ENCODE results near the gene MUC6.

Gene MUC6

DNA sequence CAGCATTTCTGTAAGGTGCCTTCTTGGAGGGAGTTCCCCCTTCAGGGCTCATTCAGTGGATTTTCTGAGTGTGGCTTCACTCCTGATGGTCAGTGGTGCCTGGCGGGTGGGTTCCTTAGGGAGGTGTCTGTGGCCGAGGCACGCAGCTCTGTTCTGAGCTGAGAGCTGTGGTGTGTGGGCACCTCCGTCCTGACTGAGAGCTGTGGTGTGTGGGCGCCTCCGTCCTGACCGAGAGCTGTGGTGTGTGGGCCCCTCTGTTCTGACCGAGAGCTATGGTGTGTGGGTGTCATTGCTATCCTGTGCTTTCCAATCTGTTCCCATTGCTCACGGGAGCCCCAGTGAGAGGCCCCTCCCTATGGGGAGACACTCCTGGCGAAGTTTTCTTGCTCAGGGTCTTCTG lies 39.8 kb downstream of the MUC6 start:
- H3K36me3 Mint-ChIP-seq, result peaks cover 36% of the 10 kb centered on the region
- no peak overlapping the region for H3K27ac Mint-ChIP-seq
- H3K27me3 Mint-ChIP-seq, result no peaks in the 10 kb centered on the region
- H3K4me3 Mint-ChIP-seq, result no peak overlapping the region
- peaks cover 6% of the 10 kb centered on the region for H3K9me3 Mint-ChIP-seq
- DNase-seq, result no peak
- CTCF ChIA-PET, result no interaction called here
- peaks cover 8% of the 10 kb centered on the region for H3K4me1 Mint-ChIP-seq

DNA sequence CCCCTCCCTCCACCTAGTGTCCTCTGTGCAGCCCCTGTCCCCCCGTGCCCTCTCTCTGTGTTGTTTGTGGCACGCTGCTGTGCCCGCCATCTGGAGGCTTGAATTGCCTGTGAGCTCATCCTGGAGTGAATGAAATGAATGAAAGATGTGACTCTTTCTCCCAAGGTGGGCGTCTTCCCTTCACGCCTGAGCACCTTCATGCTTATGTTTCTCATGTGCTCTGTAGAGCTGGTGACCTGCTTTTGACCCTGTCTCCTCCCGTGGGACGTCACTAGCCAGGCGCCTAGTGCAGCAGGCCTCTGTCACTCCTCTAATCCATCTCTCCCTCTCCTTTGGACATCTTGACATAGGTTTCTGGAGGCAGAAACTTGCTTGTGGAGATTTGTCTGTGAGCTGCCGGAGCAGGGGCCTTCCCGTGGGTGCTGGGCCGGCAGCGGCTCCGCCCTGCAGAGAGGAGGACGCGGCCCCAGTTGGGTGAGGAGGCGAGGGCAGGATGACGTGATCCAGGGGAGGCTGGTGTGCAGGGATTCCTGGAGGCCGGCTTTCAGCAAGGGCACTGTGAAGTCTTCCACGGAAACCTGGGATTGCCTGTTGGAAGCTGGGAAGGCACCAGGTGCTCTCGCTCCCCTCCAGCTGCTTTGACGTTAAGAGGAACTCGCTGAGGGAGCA lies 40.6 kb downstream of the MUC6 start:
- peak overlapping the region; percentile 78 for H3K27ac Mint-ChIP-seq
- peaks cover 32% of the 10 kb centered on the region for H3K36me3 Mint-ChIP-seq
- DNase-seq, result no peak
- H3K9me3 Mint-ChIP-seq, result peaks cover 6% of the 10 kb centered on the region
- no peaks in the 10 kb centered on the region for H3K27me3 Mint-ChIP-seq
- no peak overlapping the region for H3K4me3 Mint-ChIP-seq
- CTCF ChIA-PET, result no interaction called here
- peaks cover 8% of the 10 kb centered on the region for H3K4me1 Mint-ChIP-seq

DNA sequence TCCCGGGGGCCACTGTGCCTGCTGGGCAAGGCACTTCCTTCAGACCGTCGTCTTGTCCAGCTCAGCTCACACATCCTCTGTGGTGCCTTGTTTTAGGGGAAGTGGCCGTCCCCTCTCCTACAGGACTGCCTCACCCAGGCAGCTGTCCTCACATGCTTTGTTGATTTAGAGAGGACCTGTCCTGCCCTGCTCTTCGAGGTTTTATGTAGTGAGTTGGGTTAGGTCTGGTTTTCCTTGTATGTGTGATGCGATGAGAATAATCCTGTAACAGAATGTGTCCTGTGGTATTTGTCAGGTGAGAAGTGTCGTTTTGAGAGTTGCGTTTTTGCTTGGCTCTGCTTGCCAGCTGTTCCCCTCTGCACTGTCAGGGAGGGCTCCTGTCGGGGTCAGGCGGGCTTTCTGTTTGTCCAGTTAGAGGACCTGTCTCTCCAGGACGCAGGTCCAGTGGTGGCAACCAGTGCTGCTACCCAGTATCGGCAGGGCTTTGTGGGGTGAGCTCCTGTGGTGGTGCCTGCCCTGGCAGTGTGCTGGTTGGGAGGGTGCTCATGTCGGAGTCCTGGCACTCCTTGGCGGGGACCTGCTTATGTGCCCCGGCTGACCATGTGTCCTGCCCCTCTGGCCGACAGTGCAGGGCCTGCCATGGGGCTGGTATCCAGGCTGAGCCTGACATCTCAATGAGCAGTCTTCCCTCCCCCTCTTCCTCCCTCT lies 41.3 kb downstream of the MUC6 start:
- no peak for DNase-seq
- no peak overlapping the region for H3K4me3 Mint-ChIP-seq
- CTCF ChIA-PET, result interaction anchor here (0.6 kb wide), 1 partner anchor 74 kb away, joined by 3 read pairs; no protein-coding TSS in a partner anchor
- peaks cover 8% of the 10 kb centered on the region for H3K4me1 Mint-ChIP-seq
- peaks cover 6% of the 10 kb centered on the region for H3K9me3 Mint-ChIP-seq
- H3K27me3 Mint-ChIP-seq, result no peaks in the 10 kb centered on the region
- H3K36me3 Mint-ChIP-seq, result peaks cover 30% of the 10 kb centered on the region
- H3K27ac Mint-ChIP-seq, result peak overlapping the region; percentile 78

DNA sequence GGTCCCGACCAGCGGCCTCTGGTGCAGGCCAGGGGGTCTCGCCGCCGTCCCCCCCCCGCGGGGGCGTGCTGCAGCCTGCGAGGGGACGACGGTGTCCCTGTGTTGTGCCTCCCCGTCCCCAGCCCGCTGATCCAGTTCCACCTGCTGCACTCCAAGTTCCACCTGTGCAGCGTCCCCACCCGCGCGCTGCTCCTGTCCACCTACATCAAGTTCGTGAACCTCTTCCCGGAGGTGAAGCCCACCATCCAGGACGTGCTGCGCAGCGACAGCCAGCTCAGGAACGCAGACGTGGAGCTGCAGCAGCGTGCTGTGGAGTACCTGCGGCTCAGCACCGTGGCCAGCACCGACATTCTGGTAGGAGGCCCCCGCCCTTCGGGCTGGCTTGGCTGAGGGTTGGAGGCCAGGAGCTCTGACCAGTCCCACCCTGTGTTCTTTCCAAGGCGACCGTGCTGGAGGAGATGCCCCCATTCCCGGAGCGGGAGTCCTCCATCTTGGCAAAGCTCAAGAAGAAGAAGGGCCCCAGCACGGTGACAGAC lies 42.8 kb downstream of the MUC6 start:
- CTCF ChIA-PET, result no interaction called here
- Mint-ChIP-seq H3K4me3 (no peak overlapping the region), H3K4me1 (peaks cover 8% of the 10 kb centered on the region), H3K27me3 (no peaks in the 10 kb centered on the region), H3K9me3 (peaks cover 6% of the 10 kb centered on the region), H3K36me3 (peaks cover 31% of the 10 kb centered on the region), H3K27ac (no peak overlapping the region)
- DNase-seq, result no peak

DNA sequence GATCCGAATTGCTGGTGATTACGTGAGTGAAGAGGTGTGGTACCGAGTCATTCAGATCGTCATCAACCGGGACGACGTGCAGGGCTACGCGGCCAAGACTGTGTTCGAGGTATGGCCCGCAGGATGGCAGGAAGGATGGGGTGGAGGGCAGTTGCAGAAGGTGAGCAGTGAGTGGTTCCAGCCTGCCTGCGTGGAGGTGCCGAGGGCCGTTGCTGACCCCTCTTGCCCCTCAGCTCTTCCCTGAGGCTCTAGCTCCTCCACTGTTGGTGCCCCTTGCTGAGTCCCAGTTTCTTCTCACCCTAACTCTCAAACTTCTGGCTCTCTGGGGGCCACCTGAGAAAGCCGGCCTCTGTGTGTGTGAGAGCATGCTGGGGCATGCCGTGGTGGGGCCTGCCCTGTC lies 43.9 kb downstream of the MUC6 start:
- Mint-ChIP-seq H3K9me3 (peaks cover 6% of the 10 kb centered on the region), H3K4me3 (no peak overlapping the region), H3K36me3 (peaks cover 31% of the 10 kb centered on the region), H3K27me3 (no peaks in the 10 kb centered on the region), H3K4me1 (peaks cover 8% of the 10 kb centered on the region), H3K27ac (no peak overlapping the region)
- CTCF ChIA-PET, result no interaction called here
- no peak for DNase-seq

DNA sequence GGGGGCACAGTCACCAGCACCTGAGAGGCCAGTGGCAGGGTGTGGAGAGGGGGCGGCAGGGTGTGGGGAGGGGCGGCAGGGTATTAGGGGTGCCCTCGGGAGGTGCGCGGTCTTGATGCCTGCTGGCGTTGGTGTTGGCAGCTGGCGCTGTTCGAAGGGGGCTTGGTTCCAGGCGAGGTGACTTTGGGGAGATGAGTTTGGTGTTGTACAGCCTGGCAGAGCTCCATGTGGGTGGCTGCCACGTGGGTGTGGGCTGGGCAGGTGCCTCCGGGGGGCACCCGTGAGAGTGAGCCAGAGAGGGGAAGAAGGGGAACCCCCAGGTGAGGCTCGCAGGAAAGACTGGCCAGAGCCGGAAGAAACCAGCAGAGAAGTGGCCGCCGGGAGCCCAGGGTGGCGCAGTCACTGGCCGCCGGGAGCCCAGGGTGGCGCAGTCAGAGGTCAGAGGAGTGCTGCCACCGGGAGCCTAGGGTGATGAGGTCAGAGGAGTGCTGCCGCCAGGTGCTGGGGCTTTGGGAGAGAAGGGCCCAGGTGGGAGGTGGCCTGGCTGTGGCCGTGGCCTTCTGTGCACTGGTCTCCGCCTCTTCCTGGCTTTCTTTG lies 44.7 kb downstream of the MUC6 start:
- Mint-ChIP-seq H3K27ac (no peak overlapping the region), H3K27me3 (no peaks in the 10 kb centered on the region), H3K36me3 (peaks cover 29% of the 10 kb centered on the region), H3K4me3 (no peak overlapping the region), H3K4me1 (peaks cover 8% of the 10 kb centered on the region), H3K9me3 (peaks cover 6% of the 10 kb centered on the region)
- no peak for DNase-seq
- CTCF ChIA-PET, result no interaction called here

DNA sequence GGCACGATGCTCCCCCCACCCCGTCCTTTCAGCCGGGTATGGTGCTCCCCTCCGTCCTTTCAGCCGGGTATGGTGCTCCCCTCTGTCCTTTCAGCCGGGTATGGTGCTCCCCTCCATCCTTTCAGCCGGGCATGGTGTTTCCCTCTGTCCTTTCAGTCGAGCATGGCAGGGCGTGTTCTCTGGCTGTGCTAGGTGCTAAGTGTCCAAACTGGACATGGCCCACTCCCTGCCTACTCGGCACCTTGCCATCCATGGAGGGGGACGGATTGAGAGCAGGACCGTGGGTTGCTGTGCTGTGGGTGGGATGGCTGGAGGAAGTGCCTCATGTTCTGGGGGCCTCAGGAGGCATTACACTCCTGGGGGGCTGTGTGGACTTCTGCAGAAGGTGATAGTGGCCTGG lies 45.5 kb downstream of the MUC6 start:
- H3K27ac Mint-ChIP-seq, result no peak overlapping the region
- CTCF ChIA-PET, result no interaction called here
- peaks cover 6% of the 10 kb centered on the region for H3K4me1 Mint-ChIP-seq
- H3K27me3 Mint-ChIP-seq, result no peaks in the 10 kb centered on the region
- DNase-seq, result no peak
- no peak overlapping the region for H3K4me3 Mint-ChIP-seq
- H3K9me3 Mint-ChIP-seq, result peaks cover 6% of the 10 kb centered on the region
- peaks cover 25% of the 10 kb centered on the region for H3K36me3 Mint-ChIP-seq

DNA sequence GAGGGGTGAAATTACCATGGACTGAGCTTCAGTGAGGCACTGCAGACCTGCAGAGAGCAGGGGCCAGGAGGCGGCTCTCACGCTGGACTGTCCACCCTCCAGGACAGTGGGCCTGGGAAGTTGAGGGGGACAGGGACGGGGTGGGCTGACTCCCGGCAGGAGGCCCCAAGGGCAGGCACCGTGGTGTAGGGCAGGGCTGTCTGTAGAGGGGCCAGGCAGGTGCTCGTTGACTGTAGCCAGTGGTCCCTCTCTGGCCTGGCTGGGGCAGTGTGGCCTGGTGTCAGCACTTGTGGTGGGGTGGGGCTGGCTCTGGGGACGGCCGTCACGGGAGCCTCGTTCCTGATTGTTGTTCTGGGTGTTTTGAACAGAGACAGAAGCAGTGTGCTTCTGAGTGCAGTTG lies 46.4 kb downstream of the MUC6 start:
- H3K27ac Mint-ChIP-seq, result no peak overlapping the region
- peaks cover 3% of the 10 kb centered on the region for H3K4me1 Mint-ChIP-seq
- no peak overlapping the region for H3K4me3 Mint-ChIP-seq
- H3K9me3 Mint-ChIP-seq, result peaks cover 2% of the 10 kb centered on the region
- DNase-seq, result no peak
- no peaks in the 10 kb centered on the region for H3K27me3 Mint-ChIP-seq
- peaks cover 20% of the 10 kb centered on the region for H3K36me3 Mint-ChIP-seq
- CTCF ChIA-PET, result no interaction called here

DNA sequence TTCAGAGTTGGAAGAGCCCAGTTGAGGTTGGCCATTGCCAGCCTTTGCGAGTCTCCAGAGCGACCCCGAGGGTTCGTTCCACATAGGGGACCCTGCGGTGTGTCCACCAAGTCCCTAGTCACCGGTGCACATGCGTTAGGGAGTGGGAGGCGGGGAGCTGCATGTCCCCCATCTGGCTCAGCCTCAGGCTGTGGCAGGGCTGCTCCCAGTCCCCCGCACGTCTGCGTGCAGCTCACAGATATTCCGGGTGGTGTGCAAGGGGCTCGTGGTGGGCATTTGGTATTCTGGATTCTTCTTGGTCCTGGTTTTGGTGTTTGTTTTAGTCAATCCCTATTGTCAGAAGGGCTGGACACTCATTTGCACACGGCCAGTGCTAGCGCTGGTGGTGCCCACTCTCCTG lies 48.8 kb downstream of the MUC6 start:
- CTCF ChIA-PET, result no interaction called here
- peaks cover 20% of the 10 kb centered on the region for H3K36me3 Mint-ChIP-seq
- no peaks in the 10 kb centered on the region for H3K4me1 Mint-ChIP-seq

DNA sequence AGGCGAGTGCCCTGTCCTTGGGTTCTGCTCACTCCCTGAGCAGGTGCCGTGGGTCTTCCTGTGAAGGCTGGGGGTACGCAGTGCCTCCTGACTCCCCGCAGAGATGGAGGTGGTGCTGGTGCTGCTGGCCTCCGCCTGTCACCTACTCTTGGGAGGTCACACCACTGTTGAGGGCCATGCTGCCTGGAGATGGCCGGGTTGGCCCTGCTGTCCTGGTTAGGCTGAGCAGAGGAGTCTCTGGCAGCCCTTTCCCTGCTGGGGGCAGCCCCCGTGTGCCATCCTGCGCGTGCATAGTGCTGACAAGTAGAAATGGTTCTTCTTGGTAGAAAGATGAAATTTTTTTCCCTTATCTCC lies 49.6 kb downstream of the MUC6 start:
- Mint-ChIP-seq H3K27ac (no peak overlapping the region), H3K9me3 (no peaks in the 10 kb centered on the region), H3K4me1 (no peaks in the 10 kb centered on the region), H3K4me3 (no peak overlapping the region), H3K36me3 (peaks cover 18% of the 10 kb centered on the region), H3K27me3 (no peaks in the 10 kb centered on the region)
- CTCF ChIA-PET, result no interaction called here
- DNase-seq, result no peak

More for the DNA sequence above, 48.8 kb downstream of the MUC6 start:
- no peak overlapping the region for H3K4me3 Mint-ChIP-seq
- DNase-seq, result no peak
- no peaks in the 10 kb centered on the region for H3K9me3 Mint-ChIP-seq
- no peak overlapping the region for H3K27ac Mint-ChIP-seq
- H3K27me3 Mint-ChIP-seq, result no peaks in the 10 kb centered on the region

DNA sequence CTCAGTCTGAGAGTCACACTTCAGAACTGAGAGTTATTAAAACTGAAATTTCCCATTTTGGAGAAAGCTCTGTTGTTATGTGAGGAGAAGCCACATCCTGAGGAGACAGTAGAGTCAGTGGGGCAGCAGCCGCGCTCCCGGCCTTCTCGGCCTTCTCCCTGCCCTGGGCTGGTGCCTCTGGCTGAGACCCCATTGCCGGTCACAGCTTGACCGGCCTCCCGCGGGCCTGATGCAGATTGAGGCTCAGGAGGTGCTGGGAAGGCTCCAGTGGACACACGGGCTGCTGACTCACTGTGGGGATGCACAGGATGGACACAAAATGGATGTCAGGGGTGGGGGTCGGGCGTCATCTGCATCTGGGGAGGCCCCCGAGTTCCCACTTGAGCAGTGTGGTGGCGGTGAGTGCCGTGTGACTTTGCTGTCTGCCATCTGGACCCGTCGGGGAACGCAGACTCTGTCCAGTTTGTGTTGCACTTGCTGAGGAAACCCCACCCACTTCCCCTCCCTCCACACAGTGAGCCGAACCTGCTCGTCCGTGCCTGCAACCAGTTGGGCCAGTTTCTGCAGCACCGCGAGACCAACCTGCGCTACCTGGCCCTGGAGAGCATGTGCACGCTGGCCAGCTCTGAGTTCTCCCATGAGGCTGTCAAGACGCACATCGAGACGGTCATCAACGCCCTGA lies 50.1 kb downstream of the MUC6 start:
- Mint-ChIP-seq H3K4me3 (no peak overlapping the region), H3K36me3 (peaks cover 18% of the 10 kb centered on the region), H3K27ac (no peak overlapping the region), H3K27me3 (no peaks in the 10 kb centered on the region), H3K4me1 (no peaks in the 10 kb centered on the region), H3K9me3 (no peaks in the 10 kb centered on the region)
- CTCF ChIA-PET, result no interaction called here
- no peak for DNase-seq

DNA sequence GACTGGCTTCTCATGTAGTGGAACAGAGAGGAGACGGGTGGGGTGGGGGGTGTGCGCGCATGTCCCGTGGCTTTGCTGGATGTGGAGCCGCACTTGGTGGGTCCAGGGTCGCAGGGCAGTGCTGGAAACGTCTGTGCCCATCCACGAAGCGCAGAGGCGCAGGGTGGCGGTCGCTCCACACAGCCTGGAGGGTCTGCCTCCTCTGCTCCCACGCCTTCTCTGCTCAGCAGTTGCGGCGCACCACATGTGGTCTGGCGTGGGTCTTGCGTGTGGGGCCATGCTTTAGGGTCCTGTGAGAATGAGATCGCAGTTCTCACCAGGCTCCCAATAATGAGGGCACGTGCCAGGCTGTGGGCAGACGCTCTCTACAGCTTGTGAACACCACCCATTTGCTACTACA lies 50.7 kb downstream of the MUC6 start:
- CTCF ChIA-PET, result no interaction called here
- Mint-ChIP-seq H3K36me3 (peaks cover 17% of the 10 kb centered on the region), H3K4me3 (no peak overlapping the region), H3K9me3 (no peaks in the 10 kb centered on the region), H3K27me3 (no peaks in the 10 kb centered on the region), H3K27ac (no peak overlapping the region), H3K4me1 (no peaks in the 10 kb centered on the region)
- DNase-seq, result no peak

DNA sequence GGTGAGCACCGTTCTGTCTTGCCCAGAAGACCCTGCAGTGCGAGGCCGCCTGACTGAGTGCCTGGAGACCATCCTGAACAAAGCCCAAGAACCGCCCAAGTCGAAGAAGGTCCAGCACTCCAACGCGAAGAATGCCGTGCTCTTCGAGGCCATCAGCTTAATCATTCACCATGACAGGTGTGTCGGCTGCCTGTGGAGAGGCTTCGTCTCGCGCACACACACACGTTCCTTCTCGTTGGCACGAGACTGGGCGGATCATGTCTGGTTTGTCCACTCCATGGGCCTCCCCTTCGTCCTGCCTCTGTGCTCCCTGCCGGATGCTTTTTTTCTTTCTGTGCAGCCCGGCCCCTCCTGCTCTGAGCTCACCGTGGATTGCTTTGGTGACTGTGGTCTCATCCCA lies 51.1 kb downstream of the MUC6 start:
- no peak for DNase-seq
- H3K27me3 Mint-ChIP-seq, result no peaks in the 10 kb centered on the region
- no peaks in the 10 kb centered on the region for H3K4me1 Mint-ChIP-seq
- H3K9me3 Mint-ChIP-seq, result no peaks in the 10 kb centered on the region
- H3K36me3 Mint-ChIP-seq, result peaks cover 20% of the 10 kb centered on the region
- H3K27ac Mint-ChIP-seq, result no peak overlapping the region
- no peak overlapping the region for H3K4me3 Mint-ChIP-seq
- CTCF ChIA-PET, result no interaction called here

DNA sequence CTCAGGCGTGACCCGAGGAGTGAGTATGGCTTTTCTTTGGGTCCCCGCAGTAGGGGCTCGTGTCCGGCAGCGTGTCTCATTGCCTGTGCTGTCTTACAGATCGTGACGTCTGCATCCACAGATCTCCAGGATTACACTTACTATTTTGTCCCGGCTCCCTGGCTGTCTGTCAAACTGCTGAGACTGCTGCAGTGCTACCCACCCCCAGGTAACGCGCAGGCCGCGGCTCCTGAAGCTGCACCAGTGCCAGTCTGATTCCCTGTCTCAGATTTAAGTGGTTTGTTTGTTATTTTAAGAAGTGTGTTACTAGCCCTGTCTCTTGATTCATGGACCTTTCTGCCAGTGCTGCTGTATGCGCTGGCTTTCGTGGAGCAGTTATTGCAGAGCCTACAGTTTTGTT lies 52.0 kb downstream of the MUC6 start:
- CTCF ChIA-PET, result no interaction called here
- no peak overlapping the region for H3K4me3 Mint-ChIP-seq
- peak overlapping the region; percentile 70 for H3K27ac Mint-ChIP-seq
- DNase-seq, result no peak
- H3K4me1 Mint-ChIP-seq, result no peaks in the 10 kb centered on the region
- H3K27me3 Mint-ChIP-seq, result no peaks in the 10 kb centered on the region
- peaks cover 20% of the 10 kb centered on the region for H3K36me3 Mint-ChIP-seq
- H3K9me3 Mint-ChIP-seq, result no peaks in the 10 kb centered on the region

All from activated naive CD4-positive, alpha-beta T cell treated with anti-CD3 and anti-CD28 coated beads, Interleukin-2, amount 10 ng/mL, durations not matched to agents 7 days and 5 days (primary cell).